NOMO-1 (cell line): Measurements from ENCODE around the gene MS4A4E.
"Not testable (repeated sequence)": the region's sequence is repeated elsewhere in the genome, so short reads cannot be mapped to it uniquely, and the experiment has no call there.

ENCODE experiments used
- DNase-seq, 2 experiments: peaks; one replicate each; lab custom pipeline; 2025; ENCODE audit not compliant: unreplicated experiment in 2 of 2; lab: John Stamatoyannopoulos, UW

Gene MS4A4E

GRCh38 chr11:60242740-60243239 lies at the start of gene MS4A4E:
Gene MS4A4E (minus strand): TSS chr11:60243137. CDS start chr11:60230055, 13,082 bp downstream.
- DNase-seq: peak; percentile 91 to 97

GRCh38 chr11:60292145-60292544 lies 49.2 kb upstream of the MS4A4E start:
- DNase-seq: no peak

- no peak for DNase-seq
Observed at GRCh38 chr11:60288531-60288930, 45.6 kb upstream of the MS4A4E start.

- DNase-seq: not testable (repeated sequence)
Observed at GRCh38 chr11:60285411-60286126, 42.6 kb upstream of the MS4A4E start.

- DNase-seq: peak in 1 of 2 experiments; percentile 22
Observed at GRCh38 chr11:60282286-60282685, 39.3 kb upstream of the MS4A4E start.

GRCh38 chr11:60281485-60281884 lies 38.5 kb upstream of the MS4A4E start:
- DNase-seq: peak; percentile 8 to 33

- peak; percentile 93 to 97 for DNase-seq
Observed at GRCh38 chr11:60280412-60280811, 37.5 kb upstream of the MS4A4E start, which contains the start of gene MS4A4A. Gene MS4A4A (plus strand): TSS chr11:60280666. CDS start chr11:60280676, 10 bp downstream.

GRCh38 chr11:60274416-60274815 lies 31.5 kb upstream of the MS4A4E start:
- DNase-seq: no peak

- DNase-seq: peak in 1 of 2 experiments; percentile 59
Observed at GRCh38 chr11:60265373-60266214, 22.7 kb upstream of the MS4A4E start.

- no peak for DNase-seq
Observed at GRCh38 chr11:60264644-60265043, 21.7 kb upstream of the MS4A4E start.

- peak; percentile 35 to 78 for DNase-seq
Observed at GRCh38 chr11:60263402-60263801, 20.5 kb upstream of the MS4A4E start.

GRCh38 chr11:60261014-60261413 lies 18.1 kb upstream of the MS4A4E start:
- DNase-seq: no peak

- DNase-seq: no peak
Observed at GRCh38 chr11:60257956-60258722, 15.2 kb upstream of the MS4A4E start.

- peak in 1 of 2 experiments; percentile 36 for DNase-seq
Observed at GRCh38 chr11:60252213-60253108, 9.5 kb upstream of the MS4A4E start.

GRCh38 chr11:60251485-60252212 lies 8.7 kb upstream of the MS4A4E start:
- DNase-seq: peak; percentile 43 to 61

- DNase-seq: peak; percentile 41 to 49
Observed at GRCh38 chr11:60241786-60242185, 1.2 kb downstream of the MS4A4E start.

GRCh38 chr11:60240662-60241061 lies 2.3 kb downstream of the MS4A4E start:
- DNase-seq: peak in 1 of 2 experiments; percentile 29

- peak; percentile 72 to 91 for DNase-seq
Observed at GRCh38 chr11:60235321-60235720, 7.6 kb downstream of the MS4A4E start.

- DNase-seq: peak; percentile 11 to 45
Observed at GRCh38 chr11:60230681-60231080, 12.3 kb downstream of the MS4A4E start.
